ENCODE measurements around the gene STRN3. TPM values are rescaled to one million over a fixed set of nuclear protein-coding genes. Genes with fewer than 3 reads are reported as not detected.

The STRN3 gene
- total RNA-seq, 6 donors from 2014 or later: 21.9 to 61.4 (median 29.4) TPM

DNA sequence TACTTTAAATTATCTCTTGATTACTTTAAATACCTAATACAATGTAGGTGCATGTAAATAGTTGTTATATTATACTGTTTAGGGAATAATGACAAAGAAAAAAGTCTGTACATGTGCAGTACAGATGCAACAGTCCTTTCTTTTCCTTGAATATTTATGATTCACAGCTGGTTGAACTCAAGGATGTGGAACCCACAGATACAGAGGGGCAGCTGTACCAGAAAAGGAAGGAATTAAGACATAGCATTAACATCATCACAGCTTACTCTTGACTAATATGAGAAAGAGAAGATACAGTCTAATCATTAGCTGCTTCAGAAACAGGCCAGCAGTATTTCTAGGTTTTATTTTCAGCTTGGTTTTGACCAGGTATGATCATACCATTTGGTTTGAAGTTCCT is 35.4 kb downstream of the STRN3 start:
- Histone ChIP-seq H3K4me1 (peaks cover 28 to 35% (median 34%) of the 10 kb centered on the region in 4 donors), H3K36me3 (no peaks in the 10 kb centered on the region), H3K27ac (no peak overlapping the region), H3K4me3 (no peak overlapping the region), H3K27me3 (no peaks in the 10 kb centered on the region), H3K9me3 (no peaks in the 10 kb centered on the region)
- ATAC-seq (ENCODE audit: low FRiP score in 2 of 2) (no peak), DNase-seq (no peak)
- TF ChIP-seq POLR2A (IDR thresholded peaks at IDR 0.05) (no peak), POLR2AphosphoS5 (IDR thresholded peaks at IDR 0.05) (no peak)

DNA sequence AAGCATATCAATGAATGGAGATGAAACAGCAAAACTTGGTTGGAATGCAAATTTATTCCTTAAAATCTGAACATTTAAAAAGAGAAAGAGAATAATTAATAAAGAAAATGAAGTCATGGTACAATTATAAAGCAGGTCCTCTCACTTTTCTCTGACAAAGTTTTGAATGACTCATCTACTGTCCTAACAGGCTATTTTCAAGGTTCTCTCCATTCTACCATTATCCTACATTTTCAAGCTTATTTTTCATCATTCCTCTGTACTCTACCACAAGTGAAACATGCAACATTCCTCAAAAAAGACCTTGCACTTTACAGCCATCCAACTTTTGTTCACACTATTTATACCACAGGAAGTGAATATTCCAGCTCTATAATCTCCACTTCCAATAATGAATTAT is 37.7 kb downstream of the STRN3 start:
- Histone ChIP-seq H3K27ac (no peak overlapping the region), H3K4me1 (peaks cover 16 to 22% (median 19%) of the 10 kb centered on the region in 4 donors), H3K4me3 (no peak overlapping the region), H3K36me3 (no peaks in the 10 kb centered on the region), H3K27me3 (no peaks in the 10 kb centered on the region), H3K9me3 (no peaks in the 10 kb centered on the region)
- no peak for DNase-seq
- TF ChIP-seq, protein P1, sequence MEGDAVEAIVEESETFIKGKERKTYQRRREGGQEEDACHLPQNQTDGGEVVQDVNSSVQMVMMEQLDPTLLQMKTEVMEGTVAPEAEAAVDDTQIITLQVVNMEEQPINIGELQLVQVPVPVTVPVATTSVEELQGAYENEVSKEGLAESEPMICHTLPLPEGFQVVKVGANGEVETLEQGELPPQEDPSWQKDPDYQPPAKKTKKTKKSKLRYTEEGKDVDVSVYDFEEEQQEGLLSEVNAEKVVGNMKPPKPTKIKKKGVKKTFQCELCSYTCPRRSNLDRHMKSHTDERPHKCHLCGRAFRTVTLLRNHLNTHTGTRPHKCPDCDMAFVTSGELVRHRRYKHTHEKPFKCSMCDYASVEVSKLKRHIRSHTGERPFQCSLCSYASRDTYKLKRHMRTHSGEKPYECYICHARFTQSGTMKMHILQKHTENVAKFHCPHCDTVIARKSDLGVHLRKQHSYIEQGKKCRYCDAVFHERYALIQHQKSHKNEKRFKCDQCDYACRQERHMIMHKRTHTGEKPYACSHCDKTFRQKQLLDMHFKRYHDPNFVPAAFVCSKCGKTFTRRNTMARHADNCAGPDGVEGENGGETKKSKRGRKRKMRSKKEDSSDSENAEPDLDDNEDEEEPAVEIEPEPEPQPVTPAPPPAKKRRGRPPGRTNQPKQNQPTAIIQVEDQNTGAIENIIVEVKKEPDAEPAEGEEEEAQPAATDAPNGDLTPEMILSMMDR (IDR thresholded peaks at IDR 0.05): no peak
- no peak for TF ChIP-seq POLR2A (IDR thresholded peaks at IDR 0.05)
- TF ChIP-seq POLR2AphosphoS5 (IDR thresholded peaks at IDR 0.05): no peak
- no peak for TF ChIP-seq EP300 (IDR thresholded peaks at IDR 0.05)
- ATAC-seq (ENCODE audit: low FRiP score in 2 of 2): no peak

DNA sequence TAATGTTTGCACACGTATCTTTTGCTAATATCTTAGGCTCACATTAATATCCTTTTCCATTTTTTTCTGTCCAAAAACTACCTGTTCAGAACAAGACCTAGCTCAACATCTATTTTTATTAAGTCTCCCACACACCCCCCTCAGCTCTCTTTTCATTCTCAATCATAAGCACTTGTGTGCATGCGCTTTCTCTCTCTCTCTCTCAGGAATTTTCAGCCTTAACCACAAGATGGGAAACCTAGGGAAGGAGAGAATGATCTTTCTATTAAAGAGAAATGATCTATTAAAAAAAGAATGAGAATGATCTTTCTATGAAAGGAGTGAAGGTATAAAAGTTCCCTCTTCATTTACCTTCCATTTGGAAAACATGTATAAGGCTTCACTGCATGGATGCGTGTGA is 40.4 kb downstream of the STRN3 start:
- WGBS, 2 donors: 89 to 95% methylated on average over 3 of the region's 3 CpGs
- no peak overlapping the region for H3K4me3 ChIP-seq
- ATAC-seq (ENCODE audit: low FRiP score in 2 of 2) (no peak), DNase-seq (no peak)
- H3K27me3 ChIP-seq: no peaks in the 10 kb centered on the region
- H3K27ac ChIP-seq: no peak overlapping the region
- H3K4me1 ChIP-seq: peaks cover 2 to 9% (median 5%) of the 10 kb centered on the region in 4 donors
- no peaks in the 10 kb centered on the region for H3K36me3 ChIP-seq
- TF ChIP-seq, protein P1 (IDR thresholded peaks at IDR 0.05): no peak
- TF ChIP-seq POLR2AphosphoS5 (IDR thresholded peaks at IDR 0.05): no peak
- TF ChIP-seq EP300 (IDR thresholded peaks at IDR 0.05): no peak
- no peak for TF ChIP-seq POLR2A (IDR thresholded peaks at IDR 0.05)
- no peaks in the 10 kb centered on the region for H3K9me3 ChIP-seq

DNA sequence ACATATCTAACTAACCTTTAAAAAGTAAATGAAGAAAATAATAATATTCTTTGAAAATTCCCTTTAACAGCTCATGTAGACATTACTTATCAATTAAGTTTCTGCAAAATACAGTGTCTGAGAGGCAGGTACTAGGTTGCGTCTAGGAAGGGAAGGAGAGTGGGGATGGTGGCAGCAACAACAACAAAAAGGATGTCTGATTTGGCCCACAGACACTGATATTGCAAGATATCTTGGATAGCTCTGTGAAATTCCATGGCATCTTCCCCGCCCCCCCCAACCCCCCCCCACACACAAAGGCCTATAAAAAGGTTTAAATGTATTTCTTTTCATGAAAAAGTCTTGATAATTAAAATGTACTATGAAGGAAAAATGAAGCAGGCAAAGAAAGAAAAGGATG is 42.3 kb downstream of the STRN3 start:
- no peaks in the 10 kb centered on the region for H3K9me3 ChIP-seq
- H3K4me1 ChIP-seq: peaks cover 2 to 13% (median 4%) of the 10 kb centered on the region in 4 donors
- H3K27me3 ChIP-seq: no peaks in the 10 kb centered on the region
- TF ChIP-seq POLR2AphosphoS5 (IDR thresholded peaks at IDR 0.05) (no peak), POLR2A (IDR thresholded peaks at IDR 0.05) (no peak)
- TF ChIP-seq, protein P1 (IDR thresholded peaks at IDR 0.05): no peak
- H3K36me3 ChIP-seq: no peaks in the 10 kb centered on the region
- H3K27ac ChIP-seq: no peak overlapping the region
- ATAC-seq (ENCODE audit: low FRiP score in 2 of 2) (no peak), DNase-seq (no peak)
- WGBS, 2 donors: 92 to 93% methylated on average over 2 of the region's 2 CpGs
- no peak overlapping the region for H3K4me3 ChIP-seq

DNA sequence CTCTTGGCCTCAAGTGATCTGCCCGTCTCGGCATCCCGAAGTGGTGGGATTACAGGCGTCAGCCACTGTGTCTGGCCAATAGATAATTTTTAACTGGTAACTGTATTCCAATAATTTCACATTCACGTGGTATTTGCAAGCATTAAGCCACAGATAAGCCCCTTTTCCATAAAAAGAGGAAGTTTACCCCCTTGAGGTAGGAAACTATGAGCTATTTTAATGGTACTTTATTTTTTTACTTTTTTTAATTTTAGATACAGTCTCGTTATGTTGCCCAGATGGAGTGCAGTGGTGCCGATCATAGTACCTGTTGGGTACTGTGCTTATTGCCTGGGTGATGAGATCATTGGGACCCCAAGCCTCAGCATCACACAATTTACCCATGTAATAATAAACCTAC is 43.6 kb downstream of the STRN3 start:
- Histone ChIP-seq H3K36me3 (no peaks in the 10 kb centered on the region), H3K27me3 (no peaks in the 10 kb centered on the region), H3K27ac (no peak overlapping the region), H3K9me3 (no peaks in the 10 kb centered on the region), H3K4me1 (peaks cover 0 to 13% (median 4%) of the 10 kb centered on the region in 4 donors), H3K4me3 (no peak overlapping the region)
- no peak for TF ChIP-seq EP300 (IDR thresholded peaks at IDR 0.05)
- TF ChIP-seq, protein P1 (IDR thresholded peaks at IDR 0.05): no peak
- TF ChIP-seq POLR2AphosphoS5 (IDR thresholded peaks at IDR 0.05): no peak
- no peak for TF ChIP-seq POLR2A (IDR thresholded peaks at IDR 0.05)
- DNase-seq: no peak
- ATAC-seq (ENCODE audit: low FRiP score in 2 of 2): no peak
- 78 to 80% methylated on average over 7 of the region's 7 CpGs for WGBS, 2 donors
